GM19328 (cell line): Measurements from ENCODE around the gene IMMT.

Experiments used
- ATAC-seq: cut with Tn5 transposase; IDR thresholded peaks from one replicate; pipeline ENCODE4 v1.9.1; 2021; ENCODE audit warnings: mild to moderate bottlenecking, moderate library complexity; ENCODE audit not compliant: unreplicated experiment

IMMT gene

GRCh38 chr2:86226636-86227520 is 31.6 kb upstream of the IMMT start:
- ATAC-seq, result no peak

GRCh38 chr2:86226070-86226469 is 30.8 kb upstream of the IMMT start:
- ATAC-seq, result no peak

- ATAC-seq, result peak; percentile 47
Measured at GRCh38 chr2:86225581-86225980, 30.3 kb upstream of the IMMT start.

- ATAC-seq, result no peak
Measured at GRCh38 chr2:86224645-86225355, 29.5 kb upstream of the IMMT start.

GRCh38 chr2:86223927-86224560 is 28.8 kb upstream of the IMMT start:
- ATAC-seq, result no peak

- ATAC-seq, result no peak
Measured at GRCh38 chr2:86223140-86223926, 28.1 kb upstream of the IMMT start.

GRCh38 chr2:86221066-86221684 is 25.9 kb upstream of the IMMT start:
- ATAC-seq, result no peak

- no peak for ATAC-seq
Measured at GRCh38 chr2:86219896-86220295, 24.6 kb upstream of the IMMT start.

GRCh38 chr2:86218124-86218523 is 22.9 kb upstream of the IMMT start:
- ATAC-seq, result no peak

- no peak for ATAC-seq
Measured at GRCh38 chr2:86216575-86217555, 21.6 kb upstream of the IMMT start.

GRCh38 chr2:86214503-86214832 is 19.2 kb upstream of the IMMT start:
- no peak for ATAC-seq

GRCh38 chr2:86213699-86214502 is 18.6 kb upstream of the IMMT start:
- no peak for ATAC-seq

- ATAC-seq, result no peak
Measured at GRCh38 chr2:86213056-86213455, 17.8 kb upstream of the IMMT start.

GRCh38 chr2:86211796-86212188 is 16.5 kb upstream of the IMMT start:
- ATAC-seq, result no peak

GRCh38 chr2:86211033-86211795 is 16.0 kb upstream of the IMMT start:
- no peak for ATAC-seq

- ATAC-seq, result no peak
Measured at GRCh38 chr2:86204458-86204857, 9.2 kb upstream of the IMMT start.

GRCh38 chr2:86203614-86204013 is 8.4 kb upstream of the IMMT start:
- ATAC-seq, result no peak

- no peak for ATAC-seq
Measured at GRCh38 chr2:86202702-86203101, 7.4 kb upstream of the IMMT start.
